Right kidney (tissue), 1 donor: ENCODE results near the gene EGFR.
A peak's percentile ranks its signal among the peaks of the same experiment; 100 is the strongest.

Experiments
- DNase-seq: peaks from one replicate; pipeline ENCODE4 v3.0.0-alpha.2; 2016

Gene EGFR

GRCh38 chr7:55081472-55082227 lies 62.8 kb downstream of the EGFR start:
- DNase-seq = no peak

DNA sequence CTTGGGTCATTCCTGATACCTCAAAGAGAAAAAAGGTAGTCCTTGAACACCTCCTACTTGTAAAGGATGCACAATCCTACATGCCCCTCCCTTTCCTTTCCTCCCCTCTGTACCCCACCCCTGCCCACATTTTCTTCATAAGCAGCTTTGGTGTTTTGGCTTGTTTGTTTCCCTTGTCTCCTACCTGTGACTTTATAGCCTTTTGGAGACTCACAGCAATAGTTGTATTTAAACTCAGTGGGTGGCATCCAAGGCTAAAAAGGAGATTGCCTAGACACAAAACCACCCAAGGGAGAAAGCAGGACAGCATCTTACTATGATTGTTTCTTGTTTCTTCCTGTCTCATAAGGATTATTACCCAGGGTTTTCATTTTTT lies 63.4 kb downstream of the EGFR start:
- no peak for DNase-seq

DNA sequence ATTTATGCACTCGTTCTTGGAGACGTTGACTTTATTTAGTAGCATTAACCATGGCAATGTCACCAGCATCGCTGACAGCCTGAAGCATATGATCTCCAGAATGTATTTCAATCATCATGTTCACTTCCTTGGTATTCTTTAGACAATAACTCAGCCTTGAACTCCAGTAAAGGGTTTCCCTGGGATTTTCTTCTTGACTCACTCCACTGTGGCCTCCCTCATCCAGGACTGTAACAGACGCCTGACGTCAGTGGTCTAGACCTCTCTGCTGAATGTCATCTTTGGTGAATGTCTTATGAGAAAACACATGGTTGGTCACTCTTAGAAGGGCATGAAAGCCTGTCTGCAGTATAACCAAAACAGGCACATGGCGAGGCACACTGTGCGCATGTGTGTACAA lies 64.4 kb downstream of the EGFR start:
- DNase-seq = no peak

- no peak for DNase-seq
Measured at GRCh38 chr7:55084307-55084706, 65.5 kb downstream of the EGFR start.

GRCh38 chr7:55085511-55086412 lies 66.9 kb downstream of the EGFR start:
- no peak for DNase-seq

DNA sequence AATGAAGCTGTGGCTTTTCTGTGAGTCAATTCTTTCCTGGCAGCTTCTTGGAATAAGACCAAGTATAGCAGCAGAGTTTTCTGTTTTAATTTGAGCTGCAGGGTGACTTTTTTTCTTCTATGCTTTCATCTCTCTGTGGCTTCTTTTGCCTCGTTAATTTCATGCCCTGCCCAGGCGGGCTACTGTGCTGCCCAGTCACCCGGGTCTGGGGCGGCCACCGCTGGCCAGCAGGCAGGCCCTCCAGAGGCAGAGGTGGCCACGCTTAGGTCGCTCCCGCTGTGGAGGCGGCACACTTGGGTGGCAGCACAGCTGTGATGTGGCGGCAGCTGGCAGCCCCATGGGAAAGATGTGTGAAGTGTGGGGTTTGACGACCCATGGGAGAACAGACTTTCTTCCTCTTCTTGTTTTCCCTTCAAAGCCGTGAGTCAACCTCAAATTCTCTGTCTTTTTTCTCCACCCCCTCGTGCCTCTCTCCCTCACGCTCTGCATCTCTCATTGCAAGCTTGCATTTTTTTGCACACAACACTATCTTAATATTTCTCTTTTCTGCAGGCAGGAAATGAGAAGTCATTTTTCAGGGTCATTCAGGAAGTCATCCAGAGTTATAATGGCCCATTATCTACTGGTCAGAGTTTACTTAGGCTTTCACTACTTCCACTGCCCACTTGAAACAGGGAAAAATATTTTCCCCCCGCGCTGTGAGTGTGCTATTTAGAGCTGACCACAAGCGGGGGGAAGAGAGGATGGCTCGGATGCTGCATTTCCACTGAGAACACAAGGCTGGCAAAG lies 67.8 kb downstream of the EGFR start:
- peak; percentile 77 for DNase-seq

DNA sequence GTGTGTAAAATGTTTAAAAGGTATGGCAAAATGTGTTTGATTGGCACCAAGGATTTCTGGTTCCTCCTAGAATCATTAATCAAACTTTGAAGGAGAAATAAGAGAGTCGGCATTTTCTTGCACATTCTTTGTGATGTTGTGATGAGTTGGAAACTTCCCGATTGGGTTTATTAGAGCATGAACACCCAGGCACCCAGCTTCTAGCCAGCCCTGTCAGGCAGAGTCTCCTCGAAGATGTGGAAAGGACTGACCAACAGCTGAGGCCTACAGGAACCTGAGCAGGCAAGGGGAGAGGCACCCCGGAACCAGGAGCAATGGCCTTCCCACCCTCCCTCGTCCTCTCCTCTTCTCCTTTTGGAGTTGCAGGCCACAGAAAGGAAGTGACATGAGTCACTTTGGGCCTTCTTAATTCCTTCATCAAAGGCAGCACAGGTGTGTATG lies 68.7 kb downstream of the EGFR start:
- DNase-seq = no peak

GRCh38 chr7:55088107-55088506 lies 69.3 kb downstream of the EGFR start:
- no peak for DNase-seq

- no peak for DNase-seq
Measured at GRCh38 chr7:55088620-55089019, 69.8 kb downstream of the EGFR start.

- no peak for DNase-seq
Measured at GRCh38 chr7:55092186-55092974, 73.6 kb downstream of the EGFR start.

GRCh38 chr7:55092975-55093373 lies 74.2 kb downstream of the EGFR start:
- DNase-seq = no peak

GRCh38 chr7:55093674-55094073 lies 74.9 kb downstream of the EGFR start:
- DNase-seq = no peak

DNA sequence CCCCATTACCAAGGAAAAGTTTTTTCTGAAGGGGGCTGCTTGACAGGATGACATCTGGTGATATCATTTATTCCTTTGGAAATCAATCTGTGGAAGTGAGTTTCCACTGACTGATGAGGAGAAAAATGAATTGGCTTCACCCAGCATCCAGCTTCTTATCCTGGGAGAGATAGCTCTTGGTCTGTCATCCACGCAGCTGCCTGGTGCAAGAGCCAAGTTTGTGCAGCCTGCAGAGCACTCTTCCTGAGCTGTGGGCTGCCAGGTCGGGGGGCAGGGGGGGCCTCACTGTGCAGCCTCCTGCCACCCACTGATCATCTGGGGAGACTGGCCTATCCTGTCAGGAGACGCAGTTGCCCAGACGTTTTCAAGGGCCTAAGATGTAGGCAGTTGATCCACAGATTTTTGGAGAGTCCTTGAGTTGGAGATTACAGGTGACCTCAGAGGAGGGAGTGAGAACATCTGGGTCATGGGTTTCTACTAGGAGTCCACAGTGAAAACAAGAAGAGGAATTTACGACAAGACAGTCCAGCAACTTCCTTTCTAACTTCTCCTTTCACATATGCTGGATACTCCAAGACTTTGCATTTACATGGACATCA lies 75.4 kb downstream of the EGFR start:
- no peak for DNase-seq

GRCh38 chr7:55095672-55096071 lies 76.9 kb downstream of the EGFR start:
- DNase-seq = no peak

GRCh38 chr7:55096323-55096722 lies 77.5 kb downstream of the EGFR start:
- no peak for DNase-seq

DNA sequence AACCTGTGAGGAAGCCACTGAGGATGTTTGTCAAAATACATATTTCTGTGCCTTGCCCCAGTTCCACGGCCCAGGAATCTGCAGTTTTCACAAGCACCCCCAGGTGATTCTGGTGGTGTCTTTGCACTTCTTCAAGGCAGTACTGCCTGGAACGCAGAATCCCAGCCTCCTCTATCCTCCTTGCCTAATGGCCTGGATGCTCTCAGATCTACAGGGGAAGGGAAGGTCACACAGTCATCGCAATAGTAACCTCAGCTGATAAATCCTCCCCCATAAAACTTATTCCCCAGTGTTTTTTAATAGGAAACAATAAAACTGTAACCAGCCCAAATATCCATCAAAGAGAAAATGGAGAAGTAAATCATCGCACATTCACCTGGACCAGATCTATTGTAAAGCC lies 78.3 kb downstream of the EGFR start:
- no peak for DNase-seq

DNA sequence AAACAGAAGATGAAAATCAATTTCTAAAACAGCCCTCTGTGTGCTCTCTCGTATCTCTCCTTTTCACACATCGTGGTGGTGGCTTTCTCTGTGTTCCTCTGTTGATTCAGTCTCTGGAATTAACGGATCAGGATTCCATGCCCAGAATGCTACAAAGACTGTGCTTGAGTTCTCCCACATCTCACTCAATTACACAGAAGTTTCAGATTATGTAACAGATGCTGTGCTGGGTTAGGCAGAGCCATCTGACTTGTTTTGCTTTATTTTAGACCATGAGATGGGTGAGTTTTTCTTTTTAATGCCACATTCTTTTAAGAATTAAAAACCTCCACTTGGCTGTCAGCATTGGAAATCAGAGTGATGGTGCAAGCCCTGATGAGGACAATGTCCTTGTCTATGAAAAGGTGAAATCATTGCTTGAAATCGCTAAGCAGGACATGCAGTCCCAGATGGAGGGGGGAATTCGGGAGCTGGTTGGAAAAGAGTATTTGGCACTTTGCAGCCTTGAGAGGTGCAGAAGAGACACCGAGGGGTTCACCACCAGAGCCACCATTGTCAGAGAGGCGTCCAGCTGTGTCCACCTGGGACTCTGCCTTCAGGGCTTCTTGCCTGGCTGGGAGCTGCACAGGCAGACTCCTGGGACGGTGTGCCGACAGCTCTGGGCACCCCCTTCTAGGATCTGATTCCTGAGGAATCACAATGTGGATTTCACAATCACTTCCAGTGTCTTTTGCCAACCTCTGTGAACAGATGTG lies 80.4 kb downstream of the EGFR start:
- no peak for DNase-seq

GRCh38 chr7:55099821-55100543 lies 81.2 kb downstream of the EGFR start:
- no peak for DNase-seq

- peak; percentile 54 for DNase-seq
Measured at GRCh38 chr7:55100544-55101327, 81.9 kb downstream of the EGFR start.
